Measurements from ENCODE around the gene RPAP3. TPM values are rescaled to one million over a fixed set of nuclear protein-coding genes. Genes with fewer than 3 reads are reported as not detected.
A peak's percentile ranks its signal among the peaks of the same experiment; 100 is the strongest.

Gene RPAP3
- total RNA-seq, 4 donors from 2014 or later = 10.5 to 14.2 (median 12.7) TPM

DNA sequence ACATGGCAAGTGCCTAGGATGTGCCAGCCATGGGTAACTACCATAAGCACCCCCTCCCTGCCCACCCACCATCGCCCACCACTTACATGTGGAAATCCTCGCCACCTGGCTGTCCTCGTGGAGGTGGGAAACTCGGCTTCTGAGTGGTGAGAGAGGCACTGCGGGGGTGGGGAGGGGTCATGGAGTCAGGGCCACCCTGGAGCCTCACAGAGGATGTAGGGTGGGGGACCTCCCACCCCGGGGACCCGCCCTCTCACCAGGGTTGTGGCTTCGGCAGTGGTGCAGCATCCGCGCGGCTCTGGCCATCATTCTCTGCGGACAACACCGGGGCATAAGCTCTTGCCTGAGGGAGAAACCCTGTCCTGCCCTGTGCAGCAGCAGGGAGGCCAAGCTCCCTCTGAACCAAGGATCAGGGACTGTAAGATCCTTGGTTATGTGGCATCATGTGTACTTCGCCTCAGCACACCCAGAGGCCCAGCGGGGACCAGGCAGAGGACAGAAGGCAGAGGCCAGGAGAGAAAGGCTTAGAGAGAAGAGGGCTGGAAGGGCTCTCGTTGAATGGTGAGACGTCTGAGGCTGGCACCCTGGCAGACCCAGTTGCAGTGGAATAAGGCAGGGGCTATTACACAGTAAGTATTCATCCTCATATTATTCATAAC is 32.2 kb upstream of the RPAP3 start:
- TF ChIP-seq, protein P1, sequence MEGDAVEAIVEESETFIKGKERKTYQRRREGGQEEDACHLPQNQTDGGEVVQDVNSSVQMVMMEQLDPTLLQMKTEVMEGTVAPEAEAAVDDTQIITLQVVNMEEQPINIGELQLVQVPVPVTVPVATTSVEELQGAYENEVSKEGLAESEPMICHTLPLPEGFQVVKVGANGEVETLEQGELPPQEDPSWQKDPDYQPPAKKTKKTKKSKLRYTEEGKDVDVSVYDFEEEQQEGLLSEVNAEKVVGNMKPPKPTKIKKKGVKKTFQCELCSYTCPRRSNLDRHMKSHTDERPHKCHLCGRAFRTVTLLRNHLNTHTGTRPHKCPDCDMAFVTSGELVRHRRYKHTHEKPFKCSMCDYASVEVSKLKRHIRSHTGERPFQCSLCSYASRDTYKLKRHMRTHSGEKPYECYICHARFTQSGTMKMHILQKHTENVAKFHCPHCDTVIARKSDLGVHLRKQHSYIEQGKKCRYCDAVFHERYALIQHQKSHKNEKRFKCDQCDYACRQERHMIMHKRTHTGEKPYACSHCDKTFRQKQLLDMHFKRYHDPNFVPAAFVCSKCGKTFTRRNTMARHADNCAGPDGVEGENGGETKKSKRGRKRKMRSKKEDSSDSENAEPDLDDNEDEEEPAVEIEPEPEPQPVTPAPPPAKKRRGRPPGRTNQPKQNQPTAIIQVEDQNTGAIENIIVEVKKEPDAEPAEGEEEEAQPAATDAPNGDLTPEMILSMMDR (IDR thresholded peaks at IDR 0.05) = no peak

DNA sequence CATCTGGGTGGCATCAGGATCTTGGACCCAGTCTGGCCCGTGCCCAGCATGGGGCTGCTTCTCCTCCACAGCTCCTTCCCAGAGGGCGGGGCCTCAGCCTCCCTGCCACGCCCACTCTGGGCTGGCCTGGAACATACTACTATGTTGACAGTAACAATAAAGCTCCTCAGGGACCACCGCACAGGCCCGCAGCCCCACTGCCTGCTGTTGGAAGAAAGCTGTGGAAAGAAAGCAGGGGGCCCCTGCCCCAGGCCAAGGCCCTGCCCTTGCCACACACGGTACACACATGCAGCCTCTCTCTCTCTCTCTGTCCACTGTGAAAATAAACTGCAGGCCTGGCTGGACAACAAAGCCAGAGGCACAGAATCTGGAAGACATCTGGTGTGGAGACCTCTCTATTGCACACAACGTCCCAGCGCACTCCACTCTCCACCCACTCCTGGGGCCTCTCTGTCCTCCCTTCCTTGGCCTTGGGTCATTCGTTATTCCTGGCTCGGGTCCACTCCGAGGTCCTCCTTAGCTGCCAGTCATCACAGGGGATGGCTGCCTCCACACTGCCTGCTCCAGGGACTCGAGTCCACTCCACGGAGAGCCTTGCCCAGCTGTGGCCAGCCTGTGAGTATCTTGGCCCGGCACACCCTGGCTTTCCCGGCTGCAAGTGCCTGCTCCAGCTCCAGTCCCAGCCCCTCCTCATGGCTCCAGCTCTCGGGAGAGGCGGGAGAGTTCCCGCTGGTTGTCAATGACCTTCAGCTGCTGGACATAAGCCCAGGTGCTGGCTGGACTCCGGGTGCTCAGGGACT is 31.2 kb upstream of the RPAP3 start:
- TF ChIP-seq, protein P1 (IDR thresholded peaks at IDR 0.05) = no peak
- peak; percentile 54 for ATAC-seq (ENCODE audit: low FRiP score)
- DNase-seq (ENCODE audit: low spot score) = no peak

More for the DNA sequence above, 32.2 kb upstream of the RPAP3 start:
- DNase-seq (ENCODE audit: low spot score) = no peak
- ATAC-seq (ENCODE audit: low FRiP score) = no peak

DNA sequence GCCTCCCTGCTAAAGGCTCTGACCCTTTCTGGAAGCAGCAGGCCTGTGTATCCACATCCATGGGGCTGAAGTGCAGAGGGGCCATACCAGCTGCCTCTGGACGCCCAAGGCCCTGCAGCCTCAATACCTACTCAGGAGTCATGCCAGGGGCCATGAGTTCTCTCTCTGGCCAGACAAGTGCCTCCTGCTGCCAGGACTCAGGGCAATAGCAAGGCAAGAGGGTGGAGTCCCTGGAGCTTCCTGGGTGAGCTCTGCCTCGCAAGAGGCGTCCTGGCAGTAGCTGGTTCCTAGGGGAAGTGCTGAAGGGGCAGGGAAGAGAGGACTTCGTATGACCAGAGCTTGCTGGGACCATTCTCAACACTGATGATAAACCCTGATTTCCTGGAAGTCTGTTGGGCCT is 30.4 kb upstream of the RPAP3 start:
- TF ChIP-seq, protein P1 (IDR thresholded peaks at IDR 0.05) = no peak
- DNase-seq (ENCODE audit: low spot score) (no peak), ATAC-seq (ENCODE audit: low FRiP score) (no peak)

DNA sequence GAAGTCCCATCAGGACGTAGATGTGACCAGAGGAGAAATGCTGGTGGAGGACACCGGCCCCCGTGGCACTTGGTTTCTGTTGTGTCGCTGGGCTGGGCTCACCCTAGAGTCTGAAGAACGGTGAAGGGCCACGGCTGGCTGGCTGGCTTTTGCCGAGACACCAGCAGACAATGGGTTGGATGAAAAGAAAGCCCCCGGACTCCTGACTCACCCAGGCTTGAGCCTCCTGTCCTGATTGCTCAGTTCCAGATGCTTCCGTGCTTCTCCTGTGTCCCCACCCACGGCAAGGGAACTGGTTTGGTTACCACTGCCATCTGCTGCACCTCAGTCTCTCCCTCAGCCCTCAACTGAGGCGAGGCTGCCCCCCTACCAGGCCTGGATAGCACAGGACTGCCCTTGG is 29.8 kb upstream of the RPAP3 start:
- DNase-seq (ENCODE audit: low spot score) = no peak
- ATAC-seq (ENCODE audit: low FRiP score) = no peak
- TF ChIP-seq, protein P1 (IDR thresholded peaks at IDR 0.05) = no peak

DNA sequence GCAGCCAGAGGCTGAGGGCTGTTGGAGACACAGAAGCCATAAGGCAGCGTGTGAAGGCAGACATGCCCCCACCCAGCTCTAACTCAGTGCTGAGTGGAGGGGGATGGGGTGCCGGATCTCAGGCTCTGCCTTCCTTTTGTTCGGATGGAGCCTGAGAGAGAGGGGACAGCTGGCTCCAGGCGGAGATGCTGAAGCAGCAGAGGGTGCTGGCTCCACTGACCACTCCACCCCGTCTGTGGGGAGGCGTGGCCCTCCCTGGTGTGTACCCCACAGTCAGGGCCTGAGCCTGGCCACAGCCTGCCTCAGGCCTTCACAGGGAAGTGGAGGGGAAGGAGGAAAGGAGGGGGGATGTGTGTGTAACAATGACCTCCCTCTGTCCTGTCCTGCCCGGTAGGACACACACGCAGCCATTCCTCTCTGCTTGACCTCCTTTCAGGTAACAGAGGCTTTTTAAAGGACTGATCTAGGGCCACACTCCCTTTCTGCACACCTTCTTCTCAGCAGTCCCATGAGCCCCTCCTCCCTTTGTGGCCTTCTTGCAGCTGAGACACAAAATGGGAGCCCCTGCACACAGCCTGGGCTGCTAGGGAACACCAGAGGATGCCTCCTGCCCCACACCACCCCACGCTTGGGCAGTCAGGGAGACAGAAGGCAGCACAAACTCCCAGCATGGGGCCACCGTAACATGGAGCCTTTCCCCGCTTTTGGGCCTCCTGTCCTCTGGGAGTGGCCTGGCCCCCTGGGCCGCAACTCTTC is 29.1 kb upstream of the RPAP3 start:
- TF ChIP-seq, protein P1 (IDR thresholded peaks at IDR 0.05) = no peak
- DNase-seq (ENCODE audit: low spot score) = no peak
- ATAC-seq (ENCODE audit: low FRiP score) = no peak

DNA sequence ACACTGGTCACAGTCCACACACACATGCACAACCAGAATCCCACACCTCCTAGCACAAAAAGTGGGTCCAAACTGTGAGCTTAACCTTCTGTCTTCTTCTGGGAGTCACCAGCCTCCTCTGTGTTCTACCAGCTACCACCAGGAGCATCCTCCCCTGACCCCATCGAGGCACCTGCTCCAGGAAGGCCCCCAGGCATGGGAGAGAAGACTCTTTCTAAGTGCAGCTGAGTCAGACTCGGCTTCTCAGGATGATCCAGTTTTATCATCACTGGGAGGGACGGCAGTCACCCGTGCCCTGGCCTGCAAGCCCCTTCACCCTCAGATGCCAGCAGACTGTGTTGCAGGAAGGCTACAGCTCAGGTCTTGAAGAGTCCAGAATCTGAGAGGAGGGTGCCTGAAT is 27.3 kb upstream of the RPAP3 start:
- TF ChIP-seq, protein P1 (IDR thresholded peaks at IDR 0.05) = no peak
- no peak for DNase-seq (ENCODE audit: low spot score)
- no peak for ATAC-seq (ENCODE audit: low FRiP score)
